Stimulated activated memory B cell treated with anti-CD40 and anti-IgM and Interleukin-4, amounts not matched to agents 10 μg/mL and 1 μg/mL and 100 μg/mL, for 72 hours (primary cell): ENCODE data around the gene FAM83F.

Experiments
- ATAC-seq: fragments of 150-1000 bp; cut with Tn5 transposase; 2 replicates; pipeline ENCODE4 v1.10.0; 2021
- H3K27ac Mint-ChIP-seq: one replicate; pipeline ENCODE4 v1.8.0; 2022; ENCODE audit warnings: mild to moderate bottlenecking, mixed read lengths
- H3K27me3 Mint-ChIP-seq: one replicate; pipeline ENCODE4 v1.8.0; 2022; ENCODE audit warnings: mixed read lengths
- H3K36me3 Mint-ChIP-seq: one replicate; pipeline ENCODE4 v1.8.0; 2022; ENCODE audit warnings: mixed read lengths
- H3K4me1 Mint-ChIP-seq: one replicate; pipeline ENCODE4 v1.8.0; 2022; ENCODE audit warnings: mixed read lengths
- H3K4me3 Mint-ChIP-seq: one replicate; pipeline ENCODE4 v1.8.0; 2022; ENCODE audit warnings: mild to moderate bottlenecking, moderate library complexity, mixed read lengths
- H3K9me3 Mint-ChIP-seq: one replicate; pipeline ENCODE4 v1.8.0; 2022; ENCODE audit warnings: mixed read lengths

Gene FAM83F

GRCh38 chr22:40057652-40058051 is 62.9 kb downstream of the FAM83F start:
- H3K27ac Mint-ChIP-seq = peak overlapping the region; percentile 19
- no peaks in the 10 kb centered on the region for H3K27me3 Mint-ChIP-seq
- H3K4me1 Mint-ChIP-seq = peaks cover 63% of the 10 kb centered on the region
- H3K9me3 Mint-ChIP-seq = no peaks in the 10 kb centered on the region
- H3K4me3 Mint-ChIP-seq = no peak overlapping the region
- peaks cover 5% of the 10 kb centered on the region for H3K36me3 Mint-ChIP-seq
- no peak for ATAC-seq

GRCh38 chr22:40058265-40058664 is 63.5 kb downstream of the FAM83F start:
- peak overlapping the region; percentile 19 for H3K27ac Mint-ChIP-seq
- H3K27me3 Mint-ChIP-seq = no peaks in the 10 kb centered on the region
- no peaks in the 10 kb centered on the region for H3K9me3 Mint-ChIP-seq
- no peak for ATAC-seq
- H3K36me3 Mint-ChIP-seq = peaks cover 5% of the 10 kb centered on the region
- H3K4me1 Mint-ChIP-seq = peaks cover 67% of the 10 kb centered on the region
- peak overlapping the region; percentile 6 for H3K4me3 Mint-ChIP-seq

GRCh38 chr22:40065981-40066380 is 71.2 kb downstream of the FAM83F start:
- Mint-ChIP-seq H3K27ac (peak overlapping the region; percentile 63), H3K4me1 (peaks cover 75% of the 10 kb centered on the region), H3K36me3 (no peaks in the 10 kb centered on the region), H3K27me3 (no peaks in the 10 kb centered on the region), H3K9me3 (no peaks in the 10 kb centered on the region), H3K4me3 (no peak overlapping the region)
- ATAC-seq = no peak

GRCh38 chr22:40067639-40068038 is 72.9 kb downstream of the FAM83F start:
- Mint-ChIP-seq H3K9me3 (no peaks in the 10 kb centered on the region), H3K4me1 (peaks cover 78% of the 10 kb centered on the region), H3K36me3 (no peaks in the 10 kb centered on the region), H3K4me3 (no peak overlapping the region), H3K27me3 (no peaks in the 10 kb centered on the region), H3K27ac (no peak overlapping the region)
- ATAC-seq = no peak

- Mint-ChIP-seq H3K4me3 (no peak overlapping the region), H3K27ac (peak overlapping the region; percentile 11)
Measured at GRCh38 chr22:40070701-40071100, 75.9 kb downstream of the FAM83F start.

GRCh38 chr22:40071720-40072119 is 77.0 kb downstream of the FAM83F start:
- Mint-ChIP-seq H3K4me3 (no peak overlapping the region), H3K36me3 (no peaks in the 10 kb centered on the region), H3K27ac (no peak overlapping the region), H3K4me1 (peaks cover 69% of the 10 kb centered on the region), H3K27me3 (no peaks in the 10 kb centered on the region), H3K9me3 (no peaks in the 10 kb centered on the region)
- no peak for ATAC-seq

More at GRCh38 chr22:40070701-40071100, 75.9 kb downstream of the FAM83F start:
- no peaks in the 10 kb centered on the region for H3K27me3 Mint-ChIP-seq
- no peak for ATAC-seq
- H3K4me1 Mint-ChIP-seq = peaks cover 69% of the 10 kb centered on the region
- no peaks in the 10 kb centered on the region for H3K36me3 Mint-ChIP-seq
- H3K9me3 Mint-ChIP-seq = no peaks in the 10 kb centered on the region

- peak overlapping the region; percentile 86 for H3K27ac Mint-ChIP-seq
- H3K4me3 Mint-ChIP-seq = peak overlapping the region; percentile 69
- H3K27me3 Mint-ChIP-seq = no peaks in the 10 kb centered on the region
- peaks cover 55% of the 10 kb centered on the region for H3K4me1 Mint-ChIP-seq
- ATAC-seq = no peak
- H3K9me3 Mint-ChIP-seq = no peaks in the 10 kb centered on the region
- H3K36me3 Mint-ChIP-seq = no peaks in the 10 kb centered on the region
Measured at GRCh38 chr22:40076702-40077645, 82.2 kb downstream of the FAM83F start.

GRCh38 chr22:40077646-40078016 is 82.9 kb downstream of the FAM83F start:
- peaks cover 51% of the 10 kb centered on the region for H3K4me1 Mint-ChIP-seq
- H3K27me3 Mint-ChIP-seq = no peaks in the 10 kb centered on the region
- H3K36me3 Mint-ChIP-seq = no peaks in the 10 kb centered on the region

GRCh38 chr22:40081662-40082061 is 86.9 kb downstream of the FAM83F start:
- Mint-ChIP-seq H3K27me3 (no peaks in the 10 kb centered on the region), H3K27ac (no peak overlapping the region), H3K36me3 (no peaks in the 10 kb centered on the region), H3K9me3 (no peaks in the 10 kb centered on the region), H3K4me1 (peaks cover 35% of the 10 kb centered on the region), H3K4me3 (no peak overlapping the region)
- no peak for ATAC-seq

More at GRCh38 chr22:40077646-40078016, 82.9 kb downstream of the FAM83F start:
- H3K4me3 Mint-ChIP-seq = no peak overlapping the region
- H3K27ac Mint-ChIP-seq = peak overlapping the region; percentile 86
- no peak for ATAC-seq
- no peaks in the 10 kb centered on the region for H3K9me3 Mint-ChIP-seq

- no peak overlapping the region for H3K27ac Mint-ChIP-seq
- H3K36me3 Mint-ChIP-seq = no peaks in the 10 kb centered on the region
- H3K4me3 Mint-ChIP-seq = no peak overlapping the region
- H3K9me3 Mint-ChIP-seq = no peaks in the 10 kb centered on the region
- peaks cover 35% of the 10 kb centered on the region for H3K4me1 Mint-ChIP-seq
- H3K27me3 Mint-ChIP-seq = no peaks in the 10 kb centered on the region
- ATAC-seq = no peak
Measured at GRCh38 chr22:40082184-40082583, 87.4 kb downstream of the FAM83F start.

GRCh38 chr22:40083794-40084193 is 89.0 kb downstream of the FAM83F start:
- no peaks in the 10 kb centered on the region for H3K27me3 Mint-ChIP-seq
- no peaks in the 10 kb centered on the region for H3K9me3 Mint-ChIP-seq
- no peak overlapping the region for H3K27ac Mint-ChIP-seq
- ATAC-seq = no peak
- peaks cover 42% of the 10 kb centered on the region for H3K4me1 Mint-ChIP-seq
- H3K4me3 Mint-ChIP-seq = no peak overlapping the region
- no peaks in the 10 kb centered on the region for H3K36me3 Mint-ChIP-seq

GRCh38 chr22:40084246-40084645 is 89.5 kb downstream of the FAM83F start:
- Mint-ChIP-seq H3K4me3 (no peak overlapping the region), H3K27ac (no peak overlapping the region), H3K36me3 (no peaks in the 10 kb centered on the region), H3K4me1 (peaks cover 46% of the 10 kb centered on the region), H3K27me3 (no peaks in the 10 kb centered on the region), H3K9me3 (no peaks in the 10 kb centered on the region)
- ATAC-seq = no peak

GRCh38 chr22:40088818-40089217 is 94.1 kb downstream of the FAM83F start:
- H3K4me1 Mint-ChIP-seq = peaks cover 70% of the 10 kb centered on the region
- no peaks in the 10 kb centered on the region for H3K27me3 Mint-ChIP-seq
- H3K4me3 Mint-ChIP-seq = no peak overlapping the region
- peaks cover 12% of the 10 kb centered on the region for H3K36me3 Mint-ChIP-seq
- peaks cover 3% of the 10 kb centered on the region for H3K9me3 Mint-ChIP-seq
- ATAC-seq = no peak
- H3K27ac Mint-ChIP-seq = peak overlapping the region; percentile 56
